HG02884 (cell line): Measurements from ENCODE around the gene ZMYND19.
"Not testable (repeated sequence)": the region's sequence is repeated elsewhere in the genome, so short reads cannot be mapped to it uniquely, and the experiment has no call there.

Experiments
- ATAC-seq: cut with Tn5 transposase; IDR thresholded peaks from one replicate; pipeline ENCODE4 v1.9.1; 2021; ENCODE audit warnings: mild to moderate bottlenecking, moderate library complexity; ENCODE audit not compliant: unreplicated experiment

ZMYND19 gene

GRCh38 chr9:137534256-137535119 lies 55.8 kb downstream of the ZMYND19 start:
- ATAC-seq, result no peak

- not testable (repeated sequence) for ATAC-seq
Observed at GRCh38 chr9:137532891-137533468, 57.3 kb downstream of the ZMYND19 start.
